Left ventricle myocardium inferior (tissue), 1 donor: ENCODE measurements around the gene IP6K1. TPM values are rescaled to one million over a fixed set of nuclear protein-coding genes. Genes with fewer than 3 reads are reported as not detected.

Source experiments
- DNase-seq: peaks from one replicate; pipeline ENCODE4 v3.0.0-alpha.2; 2020
- H3K27ac ChIP-seq: fragments of 200-600 bp; replicated peaks from 2 replicates; pipeline ENCODE4 v1.8.0; 2021
- H3K27me3 ChIP-seq: fragments of 200-600 bp; 2 replicates; pipeline ENCODE4 v1.8.0; 2021; ENCODE audit warnings: low read depth
- H3K36me3 ChIP-seq: fragments of 200-600 bp; 2 replicates; pipeline ENCODE4 v1.8.0; 2021
- H3K4me1 ChIP-seq: fragments of 200-600 bp; 2 replicates; pipeline ENCODE4 v1.8.0; 2021
- H3K4me3 ChIP-seq: fragments of 200-600 bp; 2 replicates; pipeline ENCODE4 v1.8.0; 2021; ENCODE audit warnings: mild to moderate bottlenecking, moderate library complexity
- H3K9me3 ChIP-seq: fragments of 200-600 bp; replicated peaks from 2 replicates; pipeline ENCODE4 v1.8.0; 2021
- CTCF ChIP-seq: fragments of 200-600 bp; IDR thresholded peaks from 2 replicates; pipeline ENCODE4 v1.8.0; 2021; ENCODE audit warnings: antibody characterized with exemption, mild to moderate bottlenecking, borderline replicate concordance
- intact Hi-C: fragments of 100-400 bp; cut with micrococcal nuclease; formaldehyde crosslinking; loops from one replicate; pipeline ENCODE4 v1.11.0; 2022
- total RNA-seq: library from RNA; stranded (reverse); fragmentation: NEBNext Ultra II Directional; extraction: Animal tissue kit (Norgen Biotek cat#: 25700); gene quantifications from one replicate; pipeline ENCODE4 v1.2.1, GENCODE V29; 2021
- donor health status: DM: no; HTN: yes; CAD: no; lungs with severe emphysema.

Gene IP6K1
- total RNA-seq, 1 donor from 2014 or later, result 16.9 TPM

GRCh38 chr3:49716169-49716568 is 70.2 kb downstream of the IP6K1 start:
- intact Hi-C loops, result no loop called here
- Histone ChIP-seq H3K27me3 (no peaks in the 10 kb centered on the region), H3K36me3 (peaks cover 37% of the 10 kb centered on the region), H3K9me3 (no peaks in the 10 kb centered on the region), H3K4me1 (peaks cover 29% of the 10 kb centered on the region), H3K4me3 (no peak overlapping the region), H3K27ac (no peak overlapping the region)
- TF ChIP-seq CTCF, result no peak
- no peak for DNase-seq

- peaks cover 25% of the 10 kb centered on the region for H3K4me1 ChIP-seq
- TF ChIP-seq CTCF, result no peak
- no peaks in the 10 kb centered on the region for H3K27me3 ChIP-seq
- no peak for DNase-seq
- H3K27ac ChIP-seq, result no peak overlapping the region
- peaks cover 32% of the 10 kb centered on the region for H3K36me3 ChIP-seq
- intact Hi-C loops, result no loop called here
- H3K9me3 ChIP-seq, result no peaks in the 10 kb centered on the region
- no peak overlapping the region for H3K4me3 ChIP-seq
These were observed 70.7 kb downstream of the IP6K1 start for GRCh38 chr3:49715611-49716121.

- Histone ChIP-seq H3K36me3 (peaks cover 31% of the 10 kb centered on the region), H3K27ac (no peak overlapping the region), H3K27me3 (no peaks in the 10 kb centered on the region), H3K9me3 (no peaks in the 10 kb centered on the region), H3K4me3 (no peak overlapping the region), H3K4me1 (peaks cover 18% of the 10 kb centered on the region)
- no peak for DNase-seq
- TF ChIP-seq CTCF, result no peak
- intact Hi-C loops, result no loop called here
These were observed 71.4 kb downstream of the IP6K1 start for GRCh38 chr3:49714728-49715550.

GRCh38 chr3:49713336-49714105 is 72.8 kb downstream of the IP6K1 start:
- TF ChIP-seq CTCF, result no peak
- no peak for DNase-seq
- Histone ChIP-seq H3K36me3 (peaks cover 31% of the 10 kb centered on the region), H3K9me3 (no peaks in the 10 kb centered on the region), H3K27ac (no peak overlapping the region), H3K4me1 (peaks cover 5% of the 10 kb centered on the region), H3K27me3 (no peaks in the 10 kb centered on the region), H3K4me3 (no peak overlapping the region)
- intact Hi-C loops, result no loop called here

- Histone ChIP-seq H3K4me1 (no peaks in the 10 kb centered on the region), H3K36me3 (peaks cover 31% of the 10 kb centered on the region), H3K27ac (no peak overlapping the region), H3K9me3 (no peaks in the 10 kb centered on the region), H3K4me3 (no peak overlapping the region), H3K27me3 (no peaks in the 10 kb centered on the region)
- TF ChIP-seq CTCF, result no peak
- DNase-seq, result no peak
- intact Hi-C loops, result no loop called here
These were observed 73.6 kb downstream of the IP6K1 start for GRCh38 chr3:49712631-49713317.
